ENCODE results near the gene LRRC8D. TPM values are rescaled to one million over a fixed set of nuclear protein-coding genes. Genes with fewer than 3 reads are reported as not detected.

Gene LRRC8D
- total and polyA plus RNA-seq, 9 of the 15 experiments (the other 6 are each of a cell fraction or from before 2014, with no cell fraction given): 3.4 to 53.9 (median 15.9) TPM

DNA sequence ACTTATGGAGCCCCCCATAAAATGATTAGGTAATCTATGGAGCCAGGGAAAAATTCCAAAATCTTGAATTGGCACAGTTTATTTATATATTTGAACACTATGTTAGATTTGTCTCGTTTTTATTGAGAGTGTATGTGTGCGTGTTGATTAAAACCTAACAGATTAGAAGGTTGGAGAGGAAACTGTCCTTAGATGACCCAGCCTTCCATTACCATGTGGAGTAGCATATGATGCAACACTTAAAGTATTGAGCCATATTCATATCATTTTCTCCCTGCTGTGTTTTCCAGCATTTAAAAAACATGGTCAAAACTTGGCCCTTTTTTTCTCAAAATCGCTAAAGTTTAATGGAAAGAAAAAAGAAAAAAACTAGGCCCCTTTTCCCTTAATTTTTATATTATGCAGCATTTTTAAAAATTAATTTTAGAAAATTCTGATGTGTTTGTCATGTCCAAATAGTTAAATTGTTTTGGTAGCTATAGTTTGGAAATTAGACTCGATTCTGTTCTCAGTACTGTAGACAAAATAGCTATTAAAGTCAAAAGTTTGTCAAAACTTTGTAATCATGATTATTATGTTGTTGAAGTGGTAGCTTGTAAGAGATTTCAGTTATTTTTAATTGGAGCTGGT lies 2.3 kb downstream of the LRRC8D start (continued):
- TF ChIP-seq TEAD4 (IDR thresholded peaks at IDR 0.05; ENCODE audit: low read length): peak; percentile 59
- no peak for TF ChIP-seq TEAD4 (CRISPR knock-in tag; IDR thresholded peaks at IDR 0.05; ENCODE audit: borderline replicate concordance)
- TF ChIP-seq ZNF274 (IDR thresholded peaks at IDR 0.05; ENCODE audit: borderline replicate concordance, low read depth, low read length): no peak
- TF ChIP-seq SREBF2 (CRISPR knock-in tag; IDR thresholded peaks at IDR 0.05): no peak
- TF ChIP-seq, protein P1, sequence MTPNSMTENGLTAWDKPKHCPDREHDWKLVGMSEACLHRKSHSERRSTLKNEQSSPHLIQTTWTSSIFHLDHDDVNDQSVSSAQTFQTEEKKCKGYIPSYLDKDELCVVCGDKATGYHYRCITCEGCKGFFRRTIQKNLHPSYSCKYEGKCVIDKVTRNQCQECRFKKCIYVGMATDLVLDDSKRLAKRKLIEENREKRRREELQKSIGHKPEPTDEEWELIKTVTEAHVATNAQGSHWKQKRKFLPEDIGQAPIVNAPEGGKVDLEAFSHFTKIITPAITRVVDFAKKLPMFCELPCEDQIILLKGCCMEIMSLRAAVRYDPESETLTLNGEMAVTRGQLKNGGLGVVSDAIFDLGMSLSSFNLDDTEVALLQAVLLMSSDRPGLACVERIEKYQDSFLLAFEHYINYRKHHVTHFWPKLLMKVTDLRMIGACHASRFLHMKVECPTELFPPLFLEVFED (CRISPR knock-in tag; conservative IDR thresholded peaks at IDR 0.05): no peak
- TF ChIP-seq PYGO2 (tag; IDR thresholded peaks at IDR 0.05): no peak; the same call in 1 of the 2 replicates
- TF ChIP-seq SMC3 (conservative IDR thresholded peaks at IDR 0.05; ENCODE audit: insufficient read depth, low read depth, low read length): no peak
- TF ChIP-seq, protein P2, sequence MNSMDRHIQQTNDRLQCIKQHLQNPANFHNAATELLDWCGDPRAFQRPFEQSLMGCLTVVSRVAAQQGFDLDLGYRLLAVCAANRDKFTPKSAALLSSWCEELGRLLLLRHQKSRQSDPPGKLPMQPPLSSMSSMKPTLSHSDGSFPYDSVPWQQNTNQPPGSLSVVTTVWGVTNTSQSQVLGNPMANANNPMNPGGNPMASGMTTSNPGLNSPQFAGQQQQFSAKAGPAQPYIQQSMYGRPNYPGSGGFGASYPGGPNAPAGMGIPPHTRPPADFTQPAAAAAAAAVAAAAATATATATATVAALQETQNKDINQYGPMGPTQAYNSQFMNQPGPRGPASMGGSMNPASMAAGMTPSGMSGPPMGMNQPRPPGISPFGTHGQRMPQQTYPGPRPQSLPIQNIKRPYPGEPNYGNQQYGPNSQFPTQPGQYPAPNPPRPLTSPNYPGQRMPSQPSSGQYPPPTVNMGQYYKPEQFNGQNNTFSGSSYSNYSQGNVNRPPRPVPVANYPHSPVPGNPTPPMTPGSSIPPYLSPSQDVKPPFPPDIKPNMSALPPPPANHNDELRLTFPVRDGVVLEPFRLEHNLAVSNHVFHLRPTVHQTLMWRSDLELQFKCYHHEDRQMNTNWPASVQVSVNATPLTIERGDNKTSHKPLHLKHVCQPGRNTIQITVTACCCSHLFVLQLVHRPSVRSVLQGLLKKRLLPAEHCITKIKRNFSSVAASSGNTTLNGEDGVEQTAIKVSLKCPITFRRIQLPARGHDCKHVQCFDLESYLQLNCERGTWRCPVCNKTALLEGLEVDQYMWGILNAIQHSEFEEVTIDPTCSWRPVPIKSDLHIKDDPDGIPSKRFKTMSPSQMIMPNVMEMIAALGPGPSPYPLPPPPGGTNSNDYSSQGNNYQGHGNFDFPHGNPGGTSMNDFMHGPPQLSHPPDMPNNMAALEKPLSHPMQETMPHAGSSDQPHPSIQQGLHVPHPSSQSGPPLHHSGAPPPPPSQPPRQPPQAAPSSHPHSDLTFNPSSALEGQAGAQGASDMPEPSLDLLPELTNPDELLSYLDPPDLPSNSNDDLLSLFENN (IDR thresholded peaks at IDR 0.05; ENCODE audit: low read depth in 2 of 2, low read length in 2 of 2): no peak
- TF ChIP-seq JUND (IDR thresholded peaks at IDR 0.05; ENCODE audit: borderline replicate concordance, low read depth, low read length): peak; percentile 85
- peak; percentile 74 for TF ChIP-seq JUND (tag; IDR thresholded peaks at IDR 0.05; ENCODE audit: borderline replicate concordance, low read depth, low read length)
- TF ChIP-seq, protein P3, sequence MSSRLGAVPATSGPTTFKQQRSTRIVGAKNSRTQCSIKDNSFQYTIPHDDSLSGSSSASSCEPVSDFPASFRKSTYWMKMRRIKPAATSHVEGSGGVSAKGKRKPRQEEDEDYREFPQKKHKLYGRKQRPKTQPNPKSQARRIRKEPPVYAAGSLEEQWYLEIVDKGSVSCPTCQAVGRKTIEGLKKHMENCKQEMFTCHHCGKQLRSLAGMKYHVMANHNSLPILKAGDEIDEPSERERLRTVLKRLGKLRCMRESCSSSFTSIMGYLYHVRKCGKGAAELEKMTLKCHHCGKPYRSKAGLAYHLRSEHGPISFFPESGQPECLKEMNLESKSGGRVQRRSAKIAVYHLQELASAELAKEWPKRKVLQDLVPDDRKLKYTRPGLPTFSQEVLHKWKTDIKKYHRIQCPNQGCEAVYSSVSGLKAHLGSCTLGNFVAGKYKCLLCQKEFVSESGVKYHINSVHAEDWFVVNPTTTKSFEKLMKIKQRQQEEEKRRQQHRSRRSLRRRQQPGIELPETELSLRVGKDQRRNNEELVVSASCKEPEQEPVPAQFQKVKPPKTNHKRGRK (tag; IDR thresholded peaks at IDR 0.05): no peak
- peak; percentile 63; the same call in 1 of the 2 replicates for TF ChIP-seq GATAD2B (IDR thresholded peaks at IDR 0.05; ENCODE audit: borderline replicate concordance)
- no peak for TF ChIP-seq ZNF253 (CRISPR knock-in tag; conservative IDR thresholded peaks at IDR 0.05)
- no peak for TF ChIP-seq TRIM28 (IDR thresholded peaks at IDR 0.05)
- TF ChIP-seq ZNF12 (CRISPR knock-in tag; IDR thresholded peaks at IDR 0.05): no peak
- TF ChIP-seq, protein P4, sequence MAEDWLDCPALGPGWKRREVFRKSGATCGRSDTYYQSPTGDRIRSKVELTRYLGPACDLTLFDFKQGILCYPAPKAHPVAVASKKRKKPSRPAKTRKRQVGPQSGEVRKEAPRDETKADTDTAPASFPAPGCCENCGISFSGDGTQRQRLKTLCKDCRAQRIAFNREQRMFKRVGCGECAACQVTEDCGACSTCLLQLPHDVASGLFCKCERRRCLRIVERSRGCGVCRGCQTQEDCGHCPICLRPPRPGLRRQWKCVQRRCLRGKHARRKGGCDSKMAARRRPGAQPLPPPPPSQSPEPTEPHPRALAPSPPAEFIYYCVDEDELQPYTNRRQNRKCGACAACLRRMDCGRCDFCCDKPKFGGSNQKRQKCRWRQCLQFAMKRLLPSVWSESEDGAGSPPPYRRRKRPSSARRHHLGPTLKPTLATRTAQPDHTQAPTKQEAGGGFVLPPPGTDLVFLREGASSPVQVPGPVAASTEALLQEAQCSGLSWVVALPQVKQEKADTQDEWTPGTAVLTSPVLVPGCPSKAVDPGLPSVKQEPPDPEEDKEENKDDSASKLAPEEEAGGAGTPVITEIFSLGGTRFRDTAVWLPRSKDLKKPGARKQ (CRISPR knock-in tag; IDR thresholded peaks at IDR 0.05): no peak
- TF ChIP-seq TBL1XR1 (IDR thresholded peaks at IDR 0.05; ENCODE audit: low read length in 2 of 2): no peak; a peak in 1 of 4 replicates
- TF ChIP-seq, protein P5, sequence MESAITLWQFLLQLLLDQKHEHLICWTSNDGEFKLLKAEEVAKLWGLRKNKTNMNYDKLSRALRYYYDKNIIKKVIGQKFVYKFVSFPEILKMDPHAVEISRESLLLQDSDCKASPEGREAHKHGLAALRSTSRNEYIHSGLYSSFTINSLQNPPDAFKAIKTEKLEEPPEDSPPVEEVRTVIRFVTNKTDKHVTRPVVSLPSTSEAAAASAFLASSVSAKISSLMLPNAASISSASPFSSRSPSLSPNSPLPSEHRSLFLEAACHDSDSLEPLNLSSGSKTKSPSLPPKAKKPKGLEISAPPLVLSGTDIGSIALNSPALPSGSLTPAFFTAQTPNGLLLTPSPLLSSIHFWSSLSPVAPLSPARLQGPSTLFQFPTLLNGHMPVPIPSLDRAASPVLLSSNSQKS (CRISPR knock-in tag; IDR thresholded peaks at IDR 0.05): no peak
